Body of pancreas (tissue), 4 donors: Measurements from ENCODE around the gene CHPF2.

Source experiments
- CTCF ChIP-seq, 7 experiments: fragments of 450-650 bp in 4 of 7; fragments of 200-600 bp in 3 of 7; sonication (generic) in 3 of 7; IDR thresholded peaks; one replicate each; pipeline ENCODE4 v1.5.1; 2016 to 2019; ENCODE audit warnings: antibody characterized with exemption in 7 of 7
- POLR2A ChIP-seq, 3 donors: fragments of 450-650 bp; IDR thresholded peaks; one replicate each; pipeline ENCODE4 v1.6.1; 2016; ENCODE audit warnings: antibody characterized with exemption in 3 of 3, mild to moderate bottlenecking in 2 of 3

- TF ChIP-seq POLR2A (IDR thresholded peaks at IDR 0.05) (no peak), CTCF (IDR thresholded peaks at IDR 0.05) (no peak)
These were observed 9.4 kb downstream of the CHPF2 start for GRCh38 chr7:151241755-151242096.
